HEK293 (cell line): Measurements from ENCODE around the gene GLI1.

Experiments
- ZNF169 ChIP-seq: fragments of 450-650 bp; formaldehyde crosslinking; IDR thresholded peaks from 2 replicates; pipeline ENCODE4 v1.5.1; 2016; ENCODE audit warnings: missing biosample characterization, missing genetic modification characterization
- TF ChIP-seq, protein P1 (sequence below): fragments of 450-650 bp; formaldehyde crosslinking; IDR thresholded peaks from 2 replicates; pipeline ENCODE4 v1.5.1; 2016; ENCODE audit warnings: missing biosample characterization, missing genetic modification characterization
- TF ChIP-seq, protein P2 (sequence below): fragments of 450-650 bp; formaldehyde crosslinking; IDR thresholded peaks from 2 replicates; pipeline ENCODE4 v1.5.1; 2016; ENCODE audit warnings: missing biosample characterization, missing genetic modification characterization

DNA sequence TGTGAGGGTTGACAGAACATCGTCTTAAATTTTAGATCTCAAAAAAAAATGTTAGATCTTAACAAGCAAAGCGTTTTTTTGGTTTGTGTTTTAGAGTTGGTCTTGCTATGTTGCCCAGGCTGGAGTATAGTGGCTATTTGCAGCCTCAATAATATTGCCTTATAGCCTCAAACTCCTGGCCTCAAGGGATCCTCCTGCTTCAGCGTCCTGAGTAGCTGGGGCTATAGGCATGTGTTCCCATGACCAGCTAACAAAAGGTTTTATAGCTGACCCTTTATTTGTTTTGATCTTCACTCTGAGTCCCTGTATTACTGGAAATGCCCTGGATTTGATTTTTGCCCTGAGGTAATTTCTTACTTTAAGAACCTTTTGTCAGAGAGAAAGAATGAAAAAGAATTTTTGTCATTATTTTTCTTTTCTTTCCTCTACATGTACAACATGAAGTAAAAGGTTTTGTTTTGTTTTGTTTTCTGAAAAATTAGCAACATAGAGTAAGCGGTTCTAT lies 19.8 kb upstream of the GLI1 start:
- TF ChIP-seq, protein P1, sequence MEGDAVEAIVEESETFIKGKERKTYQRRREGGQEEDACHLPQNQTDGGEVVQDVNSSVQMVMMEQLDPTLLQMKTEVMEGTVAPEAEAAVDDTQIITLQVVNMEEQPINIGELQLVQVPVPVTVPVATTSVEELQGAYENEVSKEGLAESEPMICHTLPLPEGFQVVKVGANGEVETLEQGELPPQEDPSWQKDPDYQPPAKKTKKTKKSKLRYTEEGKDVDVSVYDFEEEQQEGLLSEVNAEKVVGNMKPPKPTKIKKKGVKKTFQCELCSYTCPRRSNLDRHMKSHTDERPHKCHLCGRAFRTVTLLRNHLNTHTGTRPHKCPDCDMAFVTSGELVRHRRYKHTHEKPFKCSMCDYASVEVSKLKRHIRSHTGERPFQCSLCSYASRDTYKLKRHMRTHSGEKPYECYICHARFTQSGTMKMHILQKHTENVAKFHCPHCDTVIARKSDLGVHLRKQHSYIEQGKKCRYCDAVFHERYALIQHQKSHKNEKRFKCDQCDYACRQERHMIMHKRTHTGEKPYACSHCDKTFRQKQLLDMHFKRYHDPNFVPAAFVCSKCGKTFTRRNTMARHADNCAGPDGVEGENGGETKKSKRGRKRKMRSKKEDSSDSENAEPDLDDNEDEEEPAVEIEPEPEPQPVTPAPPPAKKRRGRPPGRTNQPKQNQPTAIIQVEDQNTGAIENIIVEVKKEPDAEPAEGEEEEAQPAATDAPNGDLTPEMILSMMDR (tag by site-specific recombination) = no peak
- TF ChIP-seq, protein P2, sequence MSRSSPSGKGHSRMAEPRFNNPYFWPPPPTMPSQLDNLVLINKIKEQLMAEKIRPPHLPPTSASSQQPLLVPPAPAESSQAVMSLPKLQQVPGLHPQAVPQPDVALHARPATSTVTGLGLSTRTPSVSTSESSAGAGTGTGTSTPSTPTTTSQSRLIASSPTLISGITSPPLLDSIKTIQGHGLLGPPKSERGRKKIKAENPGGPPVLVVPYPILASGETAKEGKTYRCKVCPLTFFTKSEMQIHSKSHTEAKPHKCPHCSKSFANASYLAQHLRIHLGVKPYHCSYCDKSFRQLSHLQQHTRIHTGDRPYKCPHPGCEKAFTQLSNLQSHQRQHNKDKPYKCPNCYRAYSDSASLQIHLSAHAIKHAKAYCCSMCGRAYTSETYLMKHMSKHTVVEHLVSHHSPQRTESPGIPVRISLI (tag by site-specific recombination) = no peak
- TF ChIP-seq ZNF169 (tag by site-specific recombination) = no peak
